GM21717 (cell line): ENCODE data around the gene ANO1.

ENCODE experiments used
- ATAC-seq: cut with Tn5 transposase; IDR thresholded peaks from one replicate; pipeline ENCODE4 v1.9.1; 2021; ENCODE audit warnings: mild to moderate bottlenecking, moderate library complexity; ENCODE audit not compliant: unreplicated experiment

The ANO1 gene

GRCh38 chr11:70233034-70233433, 154.9 kb downstream of the ANO1 start:
- no peak for ATAC-seq

DNA sequence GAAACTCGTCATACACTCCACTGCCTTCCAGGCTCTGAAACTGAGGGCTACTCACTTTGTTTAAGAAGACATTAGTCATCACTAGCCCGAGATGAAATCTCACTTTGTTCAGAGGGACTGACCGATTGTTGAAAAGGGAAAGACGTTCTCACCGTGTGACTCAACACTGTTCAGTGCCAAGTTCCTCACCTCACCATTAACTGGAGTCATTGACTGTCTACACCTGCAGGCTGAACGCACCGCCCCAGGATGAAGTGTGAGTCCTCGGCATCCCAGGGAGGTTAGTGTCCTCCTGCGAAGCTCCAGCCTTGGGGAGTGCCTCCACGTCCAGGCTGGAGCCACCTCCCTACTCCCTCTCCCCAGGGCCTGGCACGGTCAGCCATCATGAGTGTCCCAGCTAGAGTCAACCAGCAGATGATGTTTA, 155.4 kb downstream of the ANO1 start:
- ATAC-seq: no peak

- ATAC-seq: no peak
These were observed 155.8 kb downstream of the ANO1 start for GRCh38 chr11:70233962-70234361.
